Measurements from ENCODE around the gene ATF1.
"Not testable (repeated sequence)": the region's sequence is repeated elsewhere in the genome, so short reads cannot be mapped to it uniquely, and the experiment has no call there.

Gene ATF1

GRCh38 chr12:50803230-50803875, 39.5 kb downstream of the ATF1 start:
- Histone ChIP-seq H3K27me3 (ENCODE audit: control insufficient read depth, low read length) (no peaks in the 10 kb centered on the region), H3K4me2 (ENCODE audit: low read length) (no peak overlapping the region), H3K4me1 (ENCODE audit: control insufficient read depth, low read length) (no peaks in the 10 kb centered on the region), H3K4me3 (ENCODE audit: low read length) (no peak overlapping the region), H3F3A (ENCODE audit: control insufficient read depth, insufficient read depth) (no peaks in the 10 kb centered on the region), H3K9me3 (ENCODE audit: control insufficient read depth, insufficient read depth, low read length) (peaks cover 18% of the 10 kb centered on the region), H4K20me1 (ENCODE audit: control insufficient read depth, insufficient read depth, low read depth, low read length) (no peaks in the 10 kb centered on the region), H3K79me2 (ENCODE audit: control insufficient read depth, low read length) (no peaks in the 10 kb centered on the region), H3K36me3 (ENCODE audit: control insufficient read depth, low read length) (peaks cover 31% of the 10 kb centered on the region), H3K27ac (ENCODE audit: low read depth, low read length) (no peak overlapping the region), H3K9me2 (replicated peaks; ENCODE audit: control insufficient read depth, low read length) (no peaks in the 10 kb centered on the region)
- no peak for TF ChIP-seq EZH2phosphoT487 (IDR thresholded peaks at IDR 0.05; ENCODE audit: borderline replicate concordance, low read length)
- TF ChIP-seq CTCF (IDR thresholded peaks at IDR 0.05; ENCODE audit: low read depth, low read length, poor library complexity, severe bottlenecking), result no peak

GRCh38 chr12:50806176-50806575, 42.3 kb downstream of the ATF1 start:
- H3K9me2 ChIP-seq (replicated peaks; ENCODE audit: control insufficient read depth, low read length), result no peaks in the 10 kb centered on the region
- no peaks in the 10 kb centered on the region for H3K79me2 ChIP-seq (ENCODE audit: control insufficient read depth, low read length)
- no peak overlapping the region for H3K27ac ChIP-seq (ENCODE audit: low read depth, low read length)
- H3F3A ChIP-seq (ENCODE audit: control insufficient read depth, insufficient read depth), result no peaks in the 10 kb centered on the region
- no peaks in the 10 kb centered on the region for H4K20me1 ChIP-seq (ENCODE audit: control insufficient read depth, insufficient read depth, low read depth, low read length)
- no peaks in the 10 kb centered on the region for H3K4me1 ChIP-seq (ENCODE audit: control insufficient read depth, low read length)
- no peak overlapping the region for H3K4me2 ChIP-seq (ENCODE audit: low read length)
- H3K27me3 ChIP-seq (ENCODE audit: control insufficient read depth, low read length), result no peaks in the 10 kb centered on the region
- TF ChIP-seq CTCF (IDR thresholded peaks at IDR 0.05; ENCODE audit: low read depth, low read length, poor library complexity, severe bottlenecking) (no peak), EZH2phosphoT487 (IDR thresholded peaks at IDR 0.05; ENCODE audit: borderline replicate concordance, low read length) (no peak)
- no peak overlapping the region for H3K4me3 ChIP-seq (ENCODE audit: low read length)
- no peaks in the 10 kb centered on the region for H3K9me3 ChIP-seq (ENCODE audit: control insufficient read depth, insufficient read depth, low read length)
- peaks cover 15% of the 10 kb centered on the region for H3K36me3 ChIP-seq (ENCODE audit: control insufficient read depth, low read length)

GRCh38 chr12:50809131-50809530, 45.2 kb downstream of the ATF1 start:
- not testable (repeated sequence) for H3K9me3 ChIP-seq (ENCODE audit: control insufficient read depth, insufficient read depth, low read length); H3K79me2 ChIP-seq (ENCODE audit: control insufficient read depth, low read length); H3K27me3 ChIP-seq (ENCODE audit: control insufficient read depth, low read length); H3K4me3 ChIP-seq (ENCODE audit: low read length); H4K20me1 ChIP-seq (ENCODE audit: control insufficient read depth, insufficient read depth, low read depth, low read length); H3F3A ChIP-seq (ENCODE audit: control insufficient read depth, insufficient read depth); H3K9me2 ChIP-seq (replicated peaks; ENCODE audit: control insufficient read depth, low read length); H3K4me1 ChIP-seq (ENCODE audit: control insufficient read depth, low read length); H3K27ac ChIP-seq (ENCODE audit: low read depth, low read length); H3K4me2 ChIP-seq (ENCODE audit: low read length)
- H3K36me3 ChIP-seq (ENCODE audit: control insufficient read depth, low read length), result peaks cover 15% of the 10 kb centered on the region

GRCh38 chr12:50814921-50815320, 51.0 kb downstream of the ATF1 start:
- peaks cover 33% of the 10 kb centered on the region for H3K36me3 ChIP-seq (ENCODE audit: control insufficient read depth, low read length)
- not testable (repeated sequence) for H3F3A ChIP-seq (ENCODE audit: control insufficient read depth, insufficient read depth); H3K27me3 ChIP-seq (ENCODE audit: control insufficient read depth, low read length); H3K27ac ChIP-seq (ENCODE audit: low read depth, low read length); H3K9me2 ChIP-seq (replicated peaks; ENCODE audit: control insufficient read depth, low read length); H3K4me1 ChIP-seq (ENCODE audit: control insufficient read depth, low read length); H4K20me1 ChIP-seq (ENCODE audit: control insufficient read depth, insufficient read depth, low read depth, low read length); H3K4me3 ChIP-seq (ENCODE audit: low read length); H3K9me3 ChIP-seq (ENCODE audit: control insufficient read depth, insufficient read depth, low read length); H3K4me2 ChIP-seq (ENCODE audit: low read length); H3K79me2 ChIP-seq (ENCODE audit: control insufficient read depth, low read length)

Data from DOHH2 (cell line).